Lower leg skin (tissue), 4 donors: ENCODE results near the gene SEMA3B. TPM values are rescaled to one million over a fixed set of nuclear protein-coding genes. Genes with fewer than 3 reads are reported as not detected.

ENCODE experiments used
- DNase-seq, 2 donors: peaks; one replicate each; pipeline ENCODE4 v3.0.0-alpha.2; 2019; ENCODE audit warnings: low spot score in 2 of 2
- H3K4me3 ChIP-seq: fragments of 200-600 bp; sonication (generic); 2 replicates; pipeline ENCODE4 v1.5.1; 2017; ENCODE audit warnings: mild to moderate bottlenecking, low read depth; ENCODE audit not compliant: poor library complexity, severe bottlenecking
- POLR2A ChIP-seq, 2 donors: fragments of 450-650 bp; IDR thresholded peaks; one replicate each; pipeline ENCODE4 v1.6.1; 2016 to 2017; ENCODE audit warnings: antibody characterized with exemption in 2 of 2, mild to moderate bottlenecking in 1 of 2, moderate library complexity in 1 of 2
- WGBS, 2 donors: methylation state at CpG; one replicate each; pipeline ENCODE4 v1.1.5; 2018; 5-methylcytosine and 5-hydroxymethylcytosine counted together
- intact Hi-C: fragments of 100-400 bp; cut with DNase I; formaldehyde crosslinking; loops from one replicate; pipeline ENCODE4 v1.15.0; 2023; ENCODE audit warnings: low total_unique reads
- total RNA-seq, 4 donors: library from RNA; depleted of rRNA; stranded (reverse); fragments of >200 nt; gene quantifications; one replicate each; pipeline ENCODE4 v1.1.0, GENCODE V29; 2016
- TF ChIP-seq, protein P1 (sequence below), 3 donors: fragments of 450-650 bp; IDR thresholded peaks; one replicate each; pipeline ENCODE4 v1.5.1; 2016; ENCODE audit warnings: antibody characterized with exemption in 3 of 3, mild to moderate bottlenecking in 3 of 3, moderate library complexity in 2 of 3

SEMA3B gene
- total RNA-seq, 4 donors from 2014 or later, result 1.1 to 7.2 (median 3.3) TPM

DNA sequence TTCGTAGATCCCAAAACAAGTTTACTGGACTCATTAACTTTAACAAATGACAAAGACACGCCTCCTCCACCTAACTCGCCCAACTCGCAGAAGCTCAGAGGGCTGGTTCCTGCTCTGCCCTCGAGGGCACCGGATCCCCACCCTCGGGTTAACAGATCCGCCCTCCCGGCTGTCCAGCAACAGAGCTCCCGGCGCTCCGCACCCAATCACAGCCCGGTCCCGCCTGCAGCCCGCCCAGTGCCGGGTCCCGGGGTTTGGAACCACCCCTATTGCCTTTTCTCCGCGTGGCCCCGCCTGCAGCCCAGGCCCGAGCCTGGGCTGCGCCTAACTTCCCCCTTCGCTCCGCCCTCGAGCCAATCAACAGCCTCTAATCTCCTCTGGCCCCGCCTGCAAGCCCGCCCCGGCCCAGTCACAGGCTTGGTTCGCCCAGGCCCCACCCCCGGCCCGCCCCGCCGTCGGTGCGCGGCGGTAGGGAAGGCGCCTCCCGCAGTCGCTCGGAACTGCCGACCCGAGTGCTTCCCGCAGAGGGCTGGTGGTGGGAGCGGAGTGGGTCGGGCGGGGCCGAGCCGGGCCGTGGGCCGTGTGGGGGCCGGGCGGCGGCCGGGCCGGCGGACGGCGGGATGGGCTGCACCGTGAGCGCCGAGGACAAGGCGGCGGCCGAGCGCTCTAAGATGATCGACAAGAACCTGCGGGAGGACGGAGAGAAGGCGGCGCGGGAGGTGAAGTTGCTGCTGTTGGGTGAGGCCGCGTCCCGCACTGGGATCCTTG, 33.0 kb upstream of the SEMA3B start, which contains the start of gene GNAI2:
Gene GNAI2, plus strand, starts transcription at position 489 of the 768 bp plus-strand sequence. Its CDS starts 132 bp downstream, at position 621.
- intact Hi-C loops, result no loop called here

DNA sequence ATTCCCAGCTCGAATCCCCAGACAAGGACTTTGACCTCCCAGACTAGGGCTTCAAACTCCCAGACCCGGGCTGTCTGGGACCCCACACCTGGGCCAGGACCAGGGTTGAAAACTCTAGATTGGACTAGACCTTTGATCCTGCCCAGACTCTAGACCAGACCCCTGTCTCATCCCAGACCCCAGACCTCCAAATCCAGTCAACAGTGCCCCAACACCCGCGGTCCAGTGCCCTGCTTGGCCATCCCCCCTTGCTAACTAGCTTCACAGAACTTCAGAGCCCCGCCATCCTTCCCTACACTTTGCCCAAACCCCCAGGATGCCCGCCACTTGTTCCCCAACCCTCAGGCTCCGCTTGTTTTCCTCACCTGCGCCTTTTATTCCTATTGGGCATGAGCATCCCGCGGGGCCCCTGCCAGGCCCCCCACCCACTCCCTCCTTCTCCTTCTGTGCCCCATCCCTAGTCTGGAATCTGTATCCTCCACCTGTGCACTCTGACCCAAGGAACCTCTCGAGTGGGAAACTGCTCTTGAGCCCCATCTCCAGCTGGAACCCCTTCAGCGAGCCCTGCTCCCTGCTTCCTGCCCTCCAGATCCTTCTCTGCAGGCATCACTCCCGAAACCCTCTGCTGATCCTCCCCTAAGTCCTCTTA, 32.3 kb upstream of the SEMA3B start:
- no peak for DNase-seq
- intact Hi-C loops, result no loop called here
- peak overlapping the region; percentile 65 for H3K4me3 ChIP-seq
- TF ChIP-seq, protein P1, sequence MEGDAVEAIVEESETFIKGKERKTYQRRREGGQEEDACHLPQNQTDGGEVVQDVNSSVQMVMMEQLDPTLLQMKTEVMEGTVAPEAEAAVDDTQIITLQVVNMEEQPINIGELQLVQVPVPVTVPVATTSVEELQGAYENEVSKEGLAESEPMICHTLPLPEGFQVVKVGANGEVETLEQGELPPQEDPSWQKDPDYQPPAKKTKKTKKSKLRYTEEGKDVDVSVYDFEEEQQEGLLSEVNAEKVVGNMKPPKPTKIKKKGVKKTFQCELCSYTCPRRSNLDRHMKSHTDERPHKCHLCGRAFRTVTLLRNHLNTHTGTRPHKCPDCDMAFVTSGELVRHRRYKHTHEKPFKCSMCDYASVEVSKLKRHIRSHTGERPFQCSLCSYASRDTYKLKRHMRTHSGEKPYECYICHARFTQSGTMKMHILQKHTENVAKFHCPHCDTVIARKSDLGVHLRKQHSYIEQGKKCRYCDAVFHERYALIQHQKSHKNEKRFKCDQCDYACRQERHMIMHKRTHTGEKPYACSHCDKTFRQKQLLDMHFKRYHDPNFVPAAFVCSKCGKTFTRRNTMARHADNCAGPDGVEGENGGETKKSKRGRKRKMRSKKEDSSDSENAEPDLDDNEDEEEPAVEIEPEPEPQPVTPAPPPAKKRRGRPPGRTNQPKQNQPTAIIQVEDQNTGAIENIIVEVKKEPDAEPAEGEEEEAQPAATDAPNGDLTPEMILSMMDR (IDR thresholded peaks at IDR 0.05), result no peak
- no peak for TF ChIP-seq POLR2A (IDR thresholded peaks at IDR 0.05)
- WGBS, 2 donors, result 0 to 1% methylated on average over 11 to 13 of the region's 13 CpGs

More for the DNA sequence above, 33.0 kb upstream of the SEMA3B start, which contains the start of gene GNAI2:
- peak in 1 of 2 donors; percentile 53 for TF ChIP-seq POLR2A (IDR thresholded peaks at IDR 0.05)
- TF ChIP-seq, protein P1 (IDR thresholded peaks at IDR 0.05), result no peak
- peak within 1 kb of the TSS; percentile 65 for H3K4me3 ChIP-seq
- 1 to 2% methylated on average over 62 to 75 of the region's 75 CpGs for WGBS, 2 donors
- DNase-seq, result peak; percentile 98 to 100

DNA sequence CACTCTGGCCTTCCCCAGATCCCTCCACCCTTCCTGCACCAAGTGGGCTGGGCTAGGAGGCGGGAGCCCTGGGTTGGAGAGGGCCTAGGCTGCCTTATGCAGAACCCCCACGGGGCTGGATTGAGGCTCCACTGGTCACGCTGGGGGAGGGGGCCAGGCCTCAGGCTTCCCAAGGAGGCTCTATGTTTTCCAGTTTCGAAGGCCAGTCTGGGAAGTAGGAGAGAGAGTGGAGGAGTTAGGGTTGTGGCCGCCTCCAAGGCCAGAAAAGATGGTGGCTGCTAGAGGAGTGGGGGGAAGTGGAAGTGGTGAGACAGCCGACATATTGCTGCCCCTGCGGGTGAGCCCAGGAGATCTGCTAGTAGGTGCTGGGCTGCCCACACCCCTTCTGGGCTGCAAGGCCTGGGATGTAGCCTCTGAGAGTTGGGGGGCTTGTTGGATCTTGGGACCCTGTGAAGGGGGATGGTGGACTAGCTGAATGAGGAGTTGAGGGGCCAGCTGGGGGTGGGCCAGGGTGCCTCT, 31.8 kb upstream of the SEMA3B start:
- peak overlapping the region; percentile 65 for H3K4me3 ChIP-seq
- no peak for TF ChIP-seq POLR2A (IDR thresholded peaks at IDR 0.05)
- TF ChIP-seq, protein P1 (IDR thresholded peaks at IDR 0.05), result no peak
- WGBS, 2 donors, result 3 to 6% methylated on average over 7 of the region's 7 CpGs
- intact Hi-C loops, result no loop called here
- DNase-seq, result no peak

DNA sequence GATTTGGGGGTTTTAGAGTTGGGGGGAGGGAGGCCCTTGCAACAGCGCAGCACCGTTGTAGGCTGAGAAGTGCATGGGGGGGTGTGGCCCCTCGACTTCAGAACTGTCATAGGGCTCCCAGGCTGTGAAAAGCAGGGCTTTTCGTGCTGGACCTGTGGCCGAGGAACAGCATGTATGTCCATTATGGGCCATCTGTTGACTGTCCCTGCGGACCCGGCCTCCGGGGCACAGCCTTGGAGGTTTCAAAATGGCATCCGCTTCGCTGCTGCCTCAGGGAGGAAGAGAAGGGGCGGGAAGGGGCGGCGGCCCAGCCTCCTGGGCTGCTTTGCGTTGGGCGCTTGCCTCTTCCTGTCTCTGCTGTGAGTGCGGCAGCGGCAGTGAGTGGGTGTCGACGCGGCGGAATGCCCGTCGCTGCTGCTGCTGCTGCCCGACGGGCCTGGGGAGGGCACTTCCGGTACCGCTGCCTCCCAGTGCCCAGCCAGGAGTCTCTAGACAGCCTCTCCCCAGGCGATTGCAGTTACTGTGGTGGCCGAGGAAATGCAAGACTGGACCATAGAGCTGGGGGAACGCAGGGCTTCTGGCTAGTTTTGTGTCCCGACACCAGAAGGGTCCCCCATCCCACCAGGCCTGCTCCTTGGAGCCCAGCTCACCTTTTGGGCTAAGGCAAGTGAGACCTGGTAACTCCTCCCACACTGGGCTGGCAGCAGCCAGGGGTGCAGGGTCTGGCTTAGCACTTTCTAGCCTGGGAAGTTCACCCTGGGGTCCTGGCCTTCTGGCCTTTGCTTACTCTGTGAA, 31.0 kb upstream of the SEMA3B start:
- intact Hi-C loops, result no loop called here
- H3K4me3 ChIP-seq, result peak overlapping the region; percentile 65
- TF ChIP-seq, protein P1 (IDR thresholded peaks at IDR 0.05), result no peak
- no peak for TF ChIP-seq POLR2A (IDR thresholded peaks at IDR 0.05)
- peak; percentile 83 to 97 for DNase-seq
- WGBS, 2 donors, result 0% methylated on average over 20 to 28 of the region's 31 CpGs

DNA sequence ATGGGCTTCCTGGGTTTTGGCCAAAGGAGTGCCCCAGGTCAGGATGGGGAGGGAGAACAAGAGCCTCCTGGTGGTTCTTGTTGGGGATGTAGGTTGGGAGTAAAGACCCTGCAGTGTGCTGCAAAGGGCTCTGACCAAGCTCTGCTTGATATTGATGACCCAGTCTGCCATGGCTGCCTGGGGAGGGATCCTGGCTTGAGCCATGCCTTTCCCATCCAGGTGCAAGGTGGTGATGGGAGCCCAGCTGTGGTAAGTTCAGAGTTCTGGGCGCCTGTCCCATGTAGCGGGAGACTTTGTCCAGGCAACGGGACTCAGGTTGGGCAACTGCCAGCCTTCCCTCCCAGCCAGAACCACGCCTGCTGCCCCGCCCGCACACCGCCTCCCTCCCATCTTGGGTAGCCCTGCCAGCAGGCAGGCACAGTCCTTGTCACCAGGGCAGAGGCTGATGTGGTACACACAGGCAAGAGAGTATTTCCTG, 30.4 kb upstream of the SEMA3B start:
- TF ChIP-seq, protein P1 (IDR thresholded peaks at IDR 0.05), result no peak
- TF ChIP-seq POLR2A (IDR thresholded peaks at IDR 0.05), result no peak
- no peak overlapping the region for H3K4me3 ChIP-seq
- intact Hi-C loops, result no loop called here
- peak; percentile 82 to 98 for DNase-seq
- WGBS, 2 donors, result 4 to 7% methylated on average over 7 of the region's 7 CpGs
